HepG2 (cell line): Measurements from ENCODE around the gene DYNC1LI2. TPM values are rescaled to one million over a fixed set of nuclear protein-coding genes. Genes with fewer than 3 reads are reported as not detected.

ENCODE experiments used
- AFF4 ChIP-seq: sonication (generic); formaldehyde crosslinking; IDR thresholded peaks from 2 replicates; pipeline ENCODE4 v1.4.0; 2020; ENCODE audit warnings: missing genetic modification reagents
- CEBPZ ChIP-seq: IDR thresholded peaks from 2 replicates; pipeline ENCODE4 v1.6.1; 2012; ENCODE audit warnings: low read length, improper control_type of control experiment
- CENPT ChIP-seq: sonication (generic); formaldehyde crosslinking; IDR thresholded peaks from 2 replicates; pipeline ENCODE4 v1.8.0; 2022; ENCODE audit warnings: low read depth, mild to moderate bottlenecking, moderate library complexity, missing genetic modification reagents
- DNMT3B ChIP-seq: conservative IDR thresholded peaks from 2 replicates; pipeline ENCODE4 v1.6.1; 2016; ENCODE audit warnings: missing biosample characterization, control low read depth
- EED ChIP-seq: sonication (generic); formaldehyde crosslinking; IDR thresholded peaks from 2 replicates; pipeline ENCODE4 v1.5.0; 2020; ENCODE audit warnings: mild to moderate bottlenecking, missing genetic modification reagents
- ELF4 ChIP-seq: sonication (generic); formaldehyde crosslinking; IDR thresholded peaks from 2 replicates; pipeline ENCODE4 v1.5.0; 2020; ENCODE audit warnings: missing genetic modification reagents, mild to moderate bottlenecking, moderate library complexity, borderline replicate concordance
- EZH2 ChIP-seq: conservative IDR thresholded peaks from 2 replicates; pipeline ENCODE4 v1.6.1; 2012; ENCODE audit warnings: mild to moderate bottlenecking, low read depth, low read length, moderate library complexity
- GLMP ChIP-seq: sonication (generic); formaldehyde crosslinking; IDR thresholded peaks from 2 replicates; pipeline ENCODE4 v1.9.0; 2021; ENCODE audit warnings: missing genetic modification reagents, mild to moderate bottlenecking, borderline replicate concordance
- KMT2A ChIP-seq: sonication (generic); formaldehyde crosslinking; IDR thresholded peaks from 2 replicates; pipeline ENCODE4 v1.4.0; 2020; ENCODE audit warnings: missing genetic modification reagents
- LBX2 ChIP-seq: sonication (generic); formaldehyde crosslinking; IDR thresholded peaks from 2 replicates; pipeline ENCODE4 v1.5.0; 2020; ENCODE audit warnings: missing genetic modification reagents, mild to moderate bottlenecking, borderline replicate concordance
- MTA1 ChIP-seq: sonication (generic); formaldehyde crosslinking; IDR thresholded peaks from 2 replicates; pipeline ENCODE4 v1.4.0; 2020; ENCODE audit warnings: missing genetic modification reagents, mild to moderate bottlenecking, borderline replicate concordance
- MTF2 ChIP-seq: sonication (generic); formaldehyde crosslinking; IDR thresholded peaks from 2 replicates; pipeline ENCODE4 v1.5.0; 2020; ENCODE audit warnings: missing genetic modification reagents, borderline replicate concordance
- NR2C2 ChIP-seq: sonication (generic); formaldehyde crosslinking; IDR thresholded peaks from 2 replicates; pipeline ENCODE4 v1.4.0; 2020; ENCODE audit warnings: missing genetic modification reagents, mild to moderate bottlenecking, moderate library complexity, borderline replicate concordance
- NR2F2 ChIP-seq: IDR thresholded peaks from 2 replicates; pipeline ENCODE4 v1.6.1; 2012; ENCODE audit warnings: low read depth, inconsistent platforms, borderline replicate concordance
- PRPF4 ChIP-seq: fragments of 200-400 bp; formaldehyde crosslinking; IDR thresholded peaks from 2 replicates; pipeline ENCODE4 v1.6.1; 2016; ENCODE audit warnings: low read length, low read depth; ENCODE audit not compliant: poor library complexity, severe bottlenecking
- RFXAP ChIP-seq: sonication (generic); formaldehyde crosslinking; IDR thresholded peaks from 2 replicates; pipeline ENCODE4 v1.4.0; 2020; ENCODE audit warnings: missing genetic modification reagents, borderline replicate concordance
- THYN1 ChIP-seq: sonication (generic); formaldehyde crosslinking; IDR thresholded peaks from 2 replicates; pipeline ENCODE4 v1.8.1; 2023; ENCODE audit warnings: low read depth, mild to moderate bottlenecking, moderate library complexity, missing genetic modification reagents, borderline replicate concordance
- ZKSCAN5 ChIP-seq: sonication (generic); formaldehyde crosslinking; IDR thresholded peaks from 2 replicates; pipeline ENCODE4 v1.5.1; 2020; ENCODE audit warnings: mild to moderate bottlenecking, missing genetic modification reagents
- ZNF274 ChIP-seq: sonication (generic); formaldehyde crosslinking; IDR thresholded peaks from 2 replicates; pipeline ENCODE4 v1.5.1; 2020; ENCODE audit warnings: mild to moderate bottlenecking, missing genetic modification reagents
- ZNF3 ChIP-seq: IDR thresholded peaks from 2 replicates; pipeline ENCODE4 v1.7.0; 2017; ENCODE audit warnings: inconsistent platforms
- ZNF33B ChIP-seq: sonication (generic); formaldehyde crosslinking; IDR thresholded peaks from 2 replicates; pipeline ENCODE4 v1.5.1; 2020; ENCODE audit warnings: mild to moderate bottlenecking, missing genetic modification reagents
- polyA plus RNA-seq, 8 experiments: library from polyadenylated mRNA; depleted of rRNA in 3 of 8; stranded (reverse) in 7 of 8; unstranded in 1 of 8; fragments of >200 nt; fragmentation: Illumina TruSeq in 4 of 8; extraction: Trizol in 4 of 8; gene quantifications; 2 replicates each; pipeline versions ENCODE4 v1.2.1 to v1.2.3, GENCODE V29; 2011 to 2016; ENCODE audit warnings: low read depth in 4 of 8, missing spikeins in 1 of 8, mixed read lengths in 1 of 8; ENCODE audit not compliant: insufficient read depth in 1 of 8
- total RNA-seq, 5 experiments: library from RNA; depleted of rRNA; stranded (reverse); fragments of >200 nt; fragmentation: Illumina TruSeq; extraction: Trizol; gene quantifications; 2 replicates each; pipeline ENCODE4 v1.2.3, GENCODE V29; 2016; ENCODE audit warnings: low read depth in 1 of 5

The DYNC1LI2 gene
- total and polyA plus RNA-seq, 2 of the 13 experiments (the other 11 are each of a cell fraction or from before 2014, with no cell fraction given): 65.5 to 135 TPM

GRCh38 chr16:66751053-66751302, 431 bp downstream of the DYNC1LI2 start (continued):
- no peak for TF ChIP-seq GLMP
- no peak for TF ChIP-seq CEBPZ
- no peak for TF ChIP-seq EZH2
- no peak for TF ChIP-seq NR2F2
- 0 out of 2 replicates have a peak, but pooled peaks have one; percentile 59 for TF ChIP-seq LBX2 (CRISPR knock-in tag)
- TF ChIP-seq MTF2 (CRISPR knock-in tag): no peak
- peak; percentile 68; the same call in 1 of the 2 replicates for TF ChIP-seq ZNF274 (CRISPR knock-in tag)
- no peak for TF ChIP-seq PRPF4
- TF ChIP-seq ELF4 (CRISPR knock-in tag): no peak
- no peak for TF ChIP-seq ZNF33B (CRISPR knock-in tag)
- TF ChIP-seq KMT2A (CRISPR knock-in tag): peak; percentile 89; the same call in 1 of the 2 replicates
- no peak for TF ChIP-seq MTA1
- no peak for TF ChIP-seq AFF4 (CRISPR knock-in tag)
- TF ChIP-seq CENPT (CRISPR knock-in tag): no peak
- no peak for TF ChIP-seq THYN1 (CRISPR knock-in tag)
- 0 out of 2 replicates have a peak, but pooled peaks have one; percentile 32 for TF ChIP-seq DNMT3B
- TF ChIP-seq ZNF3 (CRISPR knock-in tag): no peak
- TF ChIP-seq ZKSCAN5: no peak
- 0 out of 2 replicates have a peak, but pooled peaks have one; percentile 9 for TF ChIP-seq EED (CRISPR knock-in tag)
- no peak for TF ChIP-seq NR2C2
- no peak for TF ChIP-seq RFXAP
